Adrenal gland (tissue), 5 donors: ENCODE measurements around the gene GALK2.

Source experiments
- POLR2A ChIP-seq, 2 donors: fragments of 450-650 bp; IDR thresholded peaks; one replicate each; pipeline ENCODE4 v1.6.1; 2017; ENCODE audit warnings: antibody characterized with exemption in 2 of 2, mild to moderate bottlenecking in 2 of 2, moderate library complexity in 1 of 2
- TF ChIP-seq, protein P1 (sequence below), 6 experiments: fragments of 450-650 bp in 4 of 6; fragments of 200-600 bp in 2 of 6; sonication (generic) in 1 of 6; IDR thresholded peaks; 1 replicate in 5 of 6; 2 replicates in 1 of 6; pipeline versions ENCODE4 v1.5.1 to v1.8.0; 2016 to 2021; ENCODE audit warnings: antibody characterized with exemption in 6 of 6, mild to moderate bottlenecking in 2 of 6, moderate library complexity in 1 of 6
- donor health status: DM: no; HTN: no; CAD: no.

- TF ChIP-seq, protein P1, sequence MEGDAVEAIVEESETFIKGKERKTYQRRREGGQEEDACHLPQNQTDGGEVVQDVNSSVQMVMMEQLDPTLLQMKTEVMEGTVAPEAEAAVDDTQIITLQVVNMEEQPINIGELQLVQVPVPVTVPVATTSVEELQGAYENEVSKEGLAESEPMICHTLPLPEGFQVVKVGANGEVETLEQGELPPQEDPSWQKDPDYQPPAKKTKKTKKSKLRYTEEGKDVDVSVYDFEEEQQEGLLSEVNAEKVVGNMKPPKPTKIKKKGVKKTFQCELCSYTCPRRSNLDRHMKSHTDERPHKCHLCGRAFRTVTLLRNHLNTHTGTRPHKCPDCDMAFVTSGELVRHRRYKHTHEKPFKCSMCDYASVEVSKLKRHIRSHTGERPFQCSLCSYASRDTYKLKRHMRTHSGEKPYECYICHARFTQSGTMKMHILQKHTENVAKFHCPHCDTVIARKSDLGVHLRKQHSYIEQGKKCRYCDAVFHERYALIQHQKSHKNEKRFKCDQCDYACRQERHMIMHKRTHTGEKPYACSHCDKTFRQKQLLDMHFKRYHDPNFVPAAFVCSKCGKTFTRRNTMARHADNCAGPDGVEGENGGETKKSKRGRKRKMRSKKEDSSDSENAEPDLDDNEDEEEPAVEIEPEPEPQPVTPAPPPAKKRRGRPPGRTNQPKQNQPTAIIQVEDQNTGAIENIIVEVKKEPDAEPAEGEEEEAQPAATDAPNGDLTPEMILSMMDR (IDR thresholded peaks at IDR 0.05) = no peak
- no peak for TF ChIP-seq POLR2A (IDR thresholded peaks at IDR 0.05)
Observed at GRCh38 chr15:49293941-49294340, 123.9 kb downstream of the GALK2 start.
